Natural killer cell (primary cell): Measurements from ENCODE around the gene CAMTA1. TPM values are rescaled to one million over a fixed set of nuclear protein-coding genes. Genes with fewer than 3 reads are reported as not detected.

Experiments
- ATAC-seq, 3 donors: fragments of 150-1000 bp in 2 of 3; fragments of 200-7000 bp in 1 of 3; cut with Tn5 transposase; 1 replicate in 1 of 3; 2 replicates in 2 of 3; pipeline ENCODE4 v1.10.0; 2021; ENCODE audit warnings: mild to moderate bottlenecking in 2 of 3, moderate library complexity in 2 of 3
- DNase-seq, 2 donors: peaks; one replicate each; pipeline versions ENCODE4 v3.0.0 to v3.0.0-alpha.2; 2013 to 2021; ENCODE audit warnings: mixed read lengths in 1 of 2
- H3K27ac ChIP-seq: one replicate; pipeline ENCODE4 v1.5.1; 2013; ENCODE audit warnings: mild to moderate bottlenecking, low read length
- H3K27me3 ChIP-seq: one replicate; pipeline ENCODE4 v1.6.1; 2013; ENCODE audit warnings: low read length; ENCODE audit not compliant: control insufficient read depth, insufficient read depth
- H3K36me3 ChIP-seq: one replicate; pipeline ENCODE4 v1.6.1; 2013; ENCODE audit warnings: low read length; ENCODE audit not compliant: control insufficient read depth, insufficient read depth
- H3K4me1 ChIP-seq: one replicate; pipeline ENCODE4 v1.6.1; 2013; ENCODE audit warnings: low read length; ENCODE audit not compliant: control insufficient read depth, insufficient read depth
- H3K4me3 ChIP-seq: one replicate; pipeline ENCODE4 v1.5.1; 2013; ENCODE audit warnings: low read length
- H3K9me3 ChIP-seq: one replicate; pipeline ENCODE4 v1.6.1; 2013; ENCODE audit warnings: low read length; ENCODE audit not compliant: control insufficient read depth, insufficient read depth
- H3K27ac Mint-ChIP-seq, 2 donors: one replicate each; pipeline ENCODE4 v1.8.0; 2022; ENCODE audit warnings: mild to moderate bottlenecking in 2 of 2, mixed read lengths in 2 of 2, moderate library complexity in 1 of 2
- H3K27me3 Mint-ChIP-seq, 2 donors: one replicate each; pipeline ENCODE4 v1.8.0; 2022; ENCODE audit warnings: low read depth in 2 of 2, mixed read lengths in 2 of 2
- H3K36me3 Mint-ChIP-seq: one replicate; pipeline ENCODE4 v1.8.0; 2022; ENCODE audit warnings: mixed read lengths
- H3K4me1 Mint-ChIP-seq, 2 donors: one replicate each; pipeline ENCODE4 v1.8.0; 2022; ENCODE audit warnings: mixed read lengths in 2 of 2
- H3K4me3 Mint-ChIP-seq: one replicate; pipeline ENCODE4 v1.8.0; 2022; ENCODE audit warnings: mild to moderate bottlenecking, moderate library complexity, mixed read lengths
- H3K9me3 Mint-ChIP-seq, 2 donors: one replicate each; pipeline ENCODE4 v1.8.0; 2022; ENCODE audit warnings: mixed read lengths in 2 of 2
- CTCF ChIP-seq: fragments of 200-600 bp; IDR thresholded peaks from one replicate; pipeline ENCODE4 v1.8.0; 2022; ENCODE audit warnings: antibody characterized with exemption
- WGBS: methylation state at CpG from one replicate; pipeline ENCODE4 v1.1.7; 2013; ENCODE audit warnings: missing lambda C conversion rate; ENCODE audit not compliant: insufficient coverage; 5-methylcytosine and 5-hydroxymethylcytosine counted together
- intact Hi-C: fragments of 100-400 bp; cut with micrococcal nuclease; formaldehyde crosslinking; loops from one replicate; pipeline ENCODE4 v1.14.2; 2022
- total RNA-seq, 4 donors: library from RNA; stranded (reverse); fragments of 120-200 nt in 1 of 4; gene quantifications; one replicate each; pipeline versions ENCODE4 v1.2.3 to v1.2.4, GENCODE V29; 2013 to 2022

The CAMTA1 gene
- total RNA-seq, 3 donors from 2014 or later (not counting 1 experiment from before 2014, with no cell fraction given), result 40.6 to 53.3 (median 44.9) TPM

- Histone ChIP-seq H3K4me1 (peaks cover 16% of the 10 kb centered on the region), H3K4me3 (no peak overlapping the region), H3K27me3 (no peaks in the 10 kb centered on the region), H3K27ac (no peak overlapping the region), H3K9me3 (no peaks in the 10 kb centered on the region), H3K36me3 (no peaks in the 10 kb centered on the region)
- DNase-seq (no peak), ATAC-seq (no peak)
- H3K36me3 Mint-ChIP-seq, result no peaks in the 10 kb centered on the region
- no peaks in the 10 kb centered on the region for H3K9me3 Mint-ChIP-seq
- H3K27me3 Mint-ChIP-seq, result peaks cover 0 to 4% of the 10 kb centered on the region in 2 donors
- H3K4me3 Mint-ChIP-seq, result no peak overlapping the region
- intact Hi-C loops, result no loop called here
- TF ChIP-seq CTCF, result no peak
- 35% methylated on average over 6 of the region's 6 CpGs for WGBS
- no peak overlapping the region for H3K27ac Mint-ChIP-seq
- no peaks in the 10 kb centered on the region for H3K4me1 Mint-ChIP-seq
Measured at GRCh38 chr1:6923416-6923815, 138.2 kb downstream of the CAMTA1 start.

- no peaks in the 10 kb centered on the region for H3K36me3 ChIP-seq
- Mint-ChIP-seq H3K27me3 (peaks cover 0 to 4% of the 10 kb centered on the region in 2 donors), H3K4me1 (no peaks in the 10 kb centered on the region), H3K4me3 (no peak overlapping the region), H3K36me3 (no peaks in the 10 kb centered on the region), H3K27ac (no peak overlapping the region), H3K9me3 (no peaks in the 10 kb centered on the region)
- no peaks in the 10 kb centered on the region for H3K27me3 ChIP-seq
- H3K4me1 ChIP-seq, result peaks cover 8% of the 10 kb centered on the region
- ATAC-seq (no peak), DNase-seq (no peak)
- 81% methylated on average over 16 of the region's 18 CpGs for WGBS
- no peaks in the 10 kb centered on the region for H3K9me3 ChIP-seq
- no peak overlapping the region for H3K4me3 ChIP-seq
- intact Hi-C loops, result no loop called here
- TF ChIP-seq CTCF, result no peak
- H3K27ac ChIP-seq, result no peak overlapping the region
Measured at GRCh38 chr1:6923955-6924881, 139.0 kb downstream of the CAMTA1 start.

- H3K4me3 Mint-ChIP-seq, result no peak overlapping the region
- peaks cover 4% of the 10 kb centered on the region for H3K4me1 ChIP-seq
- H3K4me3 ChIP-seq, result no peak overlapping the region
- ATAC-seq (no peak), DNase-seq (no peak)
- H3K9me3 Mint-ChIP-seq, result no peaks in the 10 kb centered on the region
- H3K9me3 ChIP-seq, result no peaks in the 10 kb centered on the region
- no peaks in the 10 kb centered on the region for H3K36me3 ChIP-seq
- no peak overlapping the region for H3K27ac Mint-ChIP-seq
- no peak for TF ChIP-seq CTCF
- peaks cover 0 to 4% of the 10 kb centered on the region in 2 donors for H3K27me3 Mint-ChIP-seq
- intact Hi-C loops, result no loop called here
- no peaks in the 10 kb centered on the region for H3K27me3 ChIP-seq
- H3K4me1 Mint-ChIP-seq, result no peaks in the 10 kb centered on the region
- no peaks in the 10 kb centered on the region for H3K36me3 Mint-ChIP-seq
- H3K27ac ChIP-seq, result no peak overlapping the region
- 87% methylated on average over 4 of the region's 4 CpGs for WGBS
Measured at GRCh38 chr1:6924891-6925290, 139.6 kb downstream of the CAMTA1 start.
